ENCODE data around the gene DAP. TPM values are rescaled to one million over a fixed set of nuclear protein-coding genes. Genes with fewer than 3 reads are reported as not detected.

DAP gene
- total and polyA plus RNA-seq, 2 of the 13 experiments (the other 11 are each of a cell fraction or from before 2014, with no cell fraction given): 22.0 to 57.5 TPM

DNA sequence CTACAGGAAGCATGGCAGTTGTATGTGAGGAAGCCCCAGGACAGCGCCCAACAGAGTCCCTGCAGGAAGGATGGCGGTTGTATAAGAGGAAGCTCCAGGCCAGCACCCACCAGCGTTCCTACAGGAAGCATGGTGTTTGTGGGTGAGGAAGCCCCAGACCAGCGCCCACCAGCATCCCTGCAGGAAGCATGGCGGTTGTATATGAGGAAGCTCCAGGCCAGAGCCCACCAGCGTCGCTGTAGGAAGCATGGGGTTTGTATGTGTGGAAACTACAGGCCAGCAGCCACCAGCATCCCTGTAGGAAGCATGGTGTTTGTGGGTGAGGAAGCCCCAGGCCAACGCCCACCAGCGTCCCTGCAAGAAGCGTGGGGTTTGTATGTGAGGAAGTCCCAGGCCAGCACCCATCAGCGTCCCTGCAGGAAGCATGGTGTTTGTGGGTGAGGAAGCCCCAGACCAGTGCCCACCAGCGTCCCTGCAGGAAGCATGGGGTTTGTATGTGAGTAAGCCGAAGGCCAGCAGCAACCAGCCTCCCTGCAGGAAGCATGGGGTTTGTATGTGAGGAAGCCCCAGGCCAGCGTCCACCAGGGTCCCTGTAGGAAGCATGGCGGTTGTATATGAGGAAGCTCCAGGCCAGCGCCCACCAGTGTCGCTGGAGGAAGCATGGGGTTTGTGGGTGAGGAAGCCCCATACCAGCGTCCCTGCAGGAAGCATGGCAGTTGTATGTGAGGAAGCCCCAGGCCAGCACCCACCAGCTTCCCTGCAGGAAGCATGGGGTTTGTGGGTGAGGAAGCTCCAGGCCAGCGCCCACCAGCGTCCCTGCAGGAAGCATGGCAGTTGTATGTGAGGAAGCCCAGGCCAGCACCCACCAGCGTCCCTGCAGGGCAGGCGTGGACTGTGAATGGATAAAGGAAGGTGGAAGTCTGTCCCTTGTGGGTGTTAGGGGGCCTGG is 79.0 kb downstream of the DAP start:
- H2AFZ ChIP-seq (ENCODE audit: low read length): no peak overlapping the region
- FAIRE-seq: no peak
- no peak for DNase-seq (ENCODE audit: low spot score)
- no peak overlapping the region for H3K4me3 ChIP-seq (replicated peaks in 1 of 3; ENCODE audit: insufficient read depth in 1 of 3, low read depth in 2 of 3, low read length in 3 of 3)
- H4K20me1 ChIP-seq (ENCODE audit: insufficient read depth, low read length): 0 out of 2 replicates have a peak, but pooled peaks cover 3% of the 10 kb centered on the region
- in situ Hi-C loops (cut with HindIII; ENCODE audit: extremely low pct_ligation_motif_present, low pct_unique_long_range_greater_than_20kb) (no loop called here), intact Hi-C loops (cut with micrococcal nuclease; ENCODE audit: unreplicated experiment) (no loop called here)
- H3K27ac ChIP-seq (ENCODE audit: extremely low read length, insufficient read depth, low read length): no peak overlapping the region
- no peak overlapping the region for H3K9ac ChIP-seq (ENCODE audit: insufficient read depth, low read depth, low read length)
- ChIA-PET POLR2A (no interaction called here), CTCF (ENCODE audit: low intra/inter-chr PET ratio, low total read pairs) (no interaction called here)
- WGBS (ENCODE audit: low lambda C conversion rate): 98% methylated on average over 15 of the region's 22 CpGs
- H3K9me3 ChIP-seq (ENCODE audit: low read length): no peaks in the 10 kb centered on the region
- no TSS peak for BruUV-seq (replicated peaks)
- H3K4me1 ChIP-seq (ENCODE audit: insufficient read depth, low read length): no peaks in the 10 kb centered on the region
- no peaks in the 10 kb centered on the region for H3K79me2 ChIP-seq (ENCODE audit: insufficient read depth, low read length)
- no peak for ATAC-seq
- TF ChIP-seq U2AF2 (IDR thresholded peaks at IDR 0.05; ENCODE audit: low read depth, low read length) (no peak), RBM22 (optimal IDR thresholded peaks at IDR 0.05; ENCODE audit: low read length) (peak; percentile 43)
- H3K4me2 ChIP-seq (ENCODE audit: low read depth, low read length): no peak overlapping the region
- H3K36me3 ChIP-seq (replicated peaks in 1 of 2; ENCODE audit: control insufficient read depth in 1 of 2, insufficient read depth in 2 of 2, low read length in 2 of 2): peaks cover 36 to 59% of the 10 kb centered on the region in 2 experiments
- H3K27me3 ChIP-seq (ENCODE audit: control insufficient read depth in 1 of 2, insufficient read depth in 2 of 2, low read length in 2 of 2): no peaks in the 10 kb centered on the region

DNA sequence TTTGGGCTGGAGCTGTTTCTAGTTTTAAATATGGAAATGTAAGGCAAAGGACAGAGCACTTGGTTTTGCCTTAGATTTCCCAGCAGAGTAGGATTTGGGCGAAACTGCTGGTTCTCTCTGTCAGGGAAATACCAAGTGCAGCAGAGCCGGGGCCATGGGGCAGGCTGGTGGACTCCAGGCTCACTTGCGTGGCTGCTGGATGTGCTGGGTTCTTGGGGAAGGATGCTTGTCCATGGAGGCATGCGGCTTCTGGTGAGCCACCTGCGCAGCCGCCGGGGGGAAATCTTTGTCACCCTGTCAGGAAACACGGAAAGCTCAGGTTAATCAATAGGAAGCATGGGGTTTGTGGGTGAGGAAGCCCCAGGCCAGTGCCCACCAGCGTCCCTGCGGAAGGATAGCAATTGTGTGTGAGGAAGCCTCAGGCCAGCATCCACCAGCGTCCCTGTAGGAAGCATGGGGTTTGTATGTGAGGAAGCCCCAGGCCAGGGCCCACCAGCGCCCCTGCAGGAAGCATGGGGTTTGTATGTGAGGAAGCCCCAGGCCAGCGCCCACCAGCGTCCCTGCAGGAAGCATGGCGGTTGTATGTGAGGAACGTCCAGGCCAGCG is 80.1 kb downstream of the DAP start:
- FAIRE-seq (no peak), DNase-seq (ENCODE audit: low spot score) (no peak), ATAC-seq (no peak)
- in situ Hi-C loops (cut with HindIII; ENCODE audit: extremely low pct_ligation_motif_present, low pct_unique_long_range_greater_than_20kb) (no loop called here), intact Hi-C loops (cut with micrococcal nuclease; ENCODE audit: unreplicated experiment) (no loop called here)
- 97% methylated on average over 9 of the region's 17 CpGs for WGBS (ENCODE audit: low lambda C conversion rate)
- Histone ChIP-seq H3K27ac (ENCODE audit: extremely low read length, insufficient read depth, low read length) (no peak overlapping the region), H2AFZ (ENCODE audit: low read length) (no peak overlapping the region), H3K4me1 (ENCODE audit: insufficient read depth, low read length) (no peaks in the 10 kb centered on the region), H3K4me3 (replicated peaks in 1 of 3; ENCODE audit: insufficient read depth in 1 of 3, low read depth in 2 of 3, low read length in 3 of 3) (no peak overlapping the region), H4K20me1 (ENCODE audit: insufficient read depth, low read length) (0 out of 2 replicates have a peak, but pooled peaks cover 3% of the 10 kb centered on the region), H3K27me3 (ENCODE audit: control insufficient read depth in 1 of 2, insufficient read depth in 2 of 2, low read length in 2 of 2) (no peaks in the 10 kb centered on the region), H3K9me3 (ENCODE audit: low read length) (no peaks in the 10 kb centered on the region), H3K79me2 (ENCODE audit: insufficient read depth, low read length) (no peaks in the 10 kb centered on the region), H3K9ac (ENCODE audit: insufficient read depth, low read depth, low read length) (no peak overlapping the region), H3K36me3 (replicated peaks in 1 of 2; ENCODE audit: control insufficient read depth in 1 of 2, insufficient read depth in 2 of 2, low read length in 2 of 2) (peaks cover 33 to 59% of the 10 kb centered on the region in 2 experiments), H3K4me2 (ENCODE audit: low read depth, low read length) (no peak overlapping the region)
- CTCF ChIA-PET (ENCODE audit: low intra/inter-chr PET ratio, low total read pairs): no interaction called here
- BruUV-seq (replicated peaks): no TSS peak
- POLR2A ChIA-PET: no interaction called here
- TF ChIP-seq TBP (CRISPR knock-in tag; IDR thresholded peaks at IDR 0.05) (no peak), SP140L (CRISPR knock-in tag; IDR thresholded peaks at IDR 0.05; ENCODE audit: borderline replicate concordance) (no peak), ZNF543 (CRISPR knock-in tag; IDR thresholded peaks at IDR 0.05) (no peak), ZBTB39 (CRISPR knock-in tag; IDR thresholded peaks at IDR 0.05) (no peak), ZKSCAN8 (CRISPR knock-in tag; IDR thresholded peaks at IDR 0.05; ENCODE audit: borderline replicate concordance) (no peak), TMF1 (CRISPR knock-in tag; IDR thresholded peaks at IDR 0.05; ENCODE audit: low read depth) (no peak)
- TF ChIP-seq, protein P1, sequence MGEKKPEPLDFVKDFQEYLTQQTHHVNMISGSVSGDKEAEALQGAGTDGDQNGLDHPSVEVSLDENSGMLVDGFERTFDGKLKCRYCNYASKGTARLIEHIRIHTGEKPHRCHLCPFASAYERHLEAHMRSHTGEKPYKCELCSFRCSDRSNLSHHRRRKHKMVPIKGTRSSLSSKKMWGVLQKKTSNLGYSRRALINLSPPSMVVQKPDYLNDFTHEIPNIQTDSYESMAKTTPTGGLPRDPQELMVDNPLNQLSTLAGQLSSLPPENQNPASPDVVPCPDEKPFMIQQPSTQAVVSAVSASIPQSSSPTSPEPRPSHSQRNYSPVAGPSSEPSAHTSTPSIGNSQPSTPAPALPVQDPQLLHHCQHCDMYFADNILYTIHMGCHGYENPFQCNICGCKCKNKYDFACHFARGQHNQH (CRISPR knock-in tag; IDR thresholded peaks at IDR 0.05): no peak
- TF ChIP-seq, protein P2, sequence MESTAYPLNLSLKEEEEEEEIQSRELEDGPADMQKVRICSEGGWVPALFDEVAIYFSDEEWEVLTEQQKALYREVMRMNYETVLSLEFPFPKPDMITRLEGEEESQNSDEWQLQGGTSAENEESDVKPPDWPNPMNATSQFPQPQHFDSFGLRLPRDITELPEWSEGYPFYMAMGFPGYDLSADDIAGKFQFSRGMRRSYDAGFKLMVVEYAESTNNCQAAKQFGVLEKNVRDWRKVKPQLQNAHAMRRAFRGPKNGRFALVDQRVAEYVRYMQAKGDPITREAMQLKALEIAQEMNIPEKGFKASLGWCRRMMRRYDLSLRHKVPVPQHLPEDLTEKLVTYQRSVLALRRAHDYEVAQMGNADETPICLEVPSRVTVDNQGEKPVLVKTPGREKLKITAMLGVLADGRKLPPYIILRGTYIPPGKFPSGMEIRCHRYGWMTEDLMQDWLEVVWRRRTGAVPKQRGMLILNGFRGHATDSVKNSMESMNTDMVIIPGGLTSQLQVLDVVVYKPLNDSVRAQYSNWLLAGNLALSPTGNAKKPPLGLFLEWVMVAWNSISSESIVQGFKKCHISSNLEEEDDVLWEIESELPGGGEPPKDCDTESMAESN (CRISPR knock-in tag; conservative IDR thresholded peaks at IDR 0.05): no peak
- TF ChIP-seq, protein P3, sequence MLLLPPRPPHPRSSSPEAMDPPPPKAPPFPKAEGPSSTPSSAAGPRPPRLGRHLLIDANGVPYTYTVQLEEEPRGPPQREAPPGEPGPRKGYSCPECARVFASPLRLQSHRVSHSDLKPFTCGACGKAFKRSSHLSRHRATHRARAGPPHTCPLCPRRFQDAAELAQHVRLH (CRISPR knock-in tag; IDR thresholded peaks at IDR 0.05; ENCODE audit: borderline replicate concordance, low read depth): no peak

All from HepG2 (cell line).